Measurements from ENCODE around the gene TJP3.

The TJP3 gene

DNA sequence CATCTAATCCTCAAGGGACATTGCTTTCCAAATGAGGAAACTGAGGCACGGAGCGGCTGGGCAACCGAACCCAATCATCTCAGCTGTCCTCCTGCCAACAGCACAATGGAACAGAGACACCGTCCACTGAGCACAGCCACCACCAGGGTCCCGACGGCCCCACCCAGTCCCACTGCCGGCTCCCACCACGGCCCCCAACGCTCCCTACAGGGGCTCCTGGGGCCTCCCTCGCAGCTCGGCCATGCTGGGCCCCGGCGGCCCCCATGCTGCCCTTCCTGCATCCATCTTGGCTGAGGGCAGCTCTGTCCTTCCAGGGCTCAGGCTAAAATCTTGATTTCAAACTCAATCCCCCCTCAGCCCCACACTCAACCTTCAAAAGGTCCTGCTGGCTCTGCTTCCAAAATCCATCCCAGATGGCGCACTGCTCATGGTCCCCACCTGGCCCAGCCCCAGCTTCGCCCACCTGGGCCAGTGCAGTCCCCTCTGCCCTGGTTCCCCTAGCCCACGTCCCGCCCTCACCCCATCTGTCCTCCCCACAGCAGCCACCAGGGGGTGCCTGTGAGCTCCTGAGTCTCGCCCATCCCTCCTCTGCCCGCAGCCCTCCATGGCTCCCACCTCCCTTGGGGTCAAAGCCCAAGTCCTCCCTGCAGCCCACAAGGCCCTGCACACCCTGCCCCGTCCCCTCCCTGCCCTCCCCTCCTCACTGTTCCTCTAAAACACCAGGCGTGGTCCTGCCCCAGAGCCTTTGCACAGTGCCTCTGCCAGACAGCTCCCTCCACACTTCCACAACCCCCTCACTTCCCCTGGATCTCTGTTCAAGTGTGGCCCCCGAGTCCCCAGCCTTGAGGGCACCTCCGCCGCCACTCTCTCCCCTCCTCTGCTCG lies 15.8 kb upstream of the TJP3 start:
- no peak overlapping the region for H3K4me2 ChIP-seq (ENCODE audit: low read depth, low read length, poor library complexity, severe bottlenecking)
- no peaks in the 10 kb centered on the region for H3F3A ChIP-seq (ENCODE audit: insufficient read depth)
- H3K9me3 ChIP-seq (ENCODE audit: insufficient read depth, low read length) = no peaks in the 10 kb centered on the region
- H3K9ac ChIP-seq (ENCODE audit: low read length) = no peak overlapping the region
- H4K20me1 ChIP-seq (ENCODE audit: low read depth, low read length) = 0 out of 2 replicates have a peak, but pooled peaks cover 3% of the 10 kb centered on the region
- no peak overlapping the region for H2AFZ ChIP-seq (ENCODE audit: low read depth, low read length, severe bottlenecking)
- H3K79me2 ChIP-seq (ENCODE audit: insufficient read depth, low read length) = no peaks in the 10 kb centered on the region
- no peaks in the 10 kb centered on the region for H3K9me2 ChIP-seq (replicated peaks; ENCODE audit: insufficient read depth, low read length)
- H3K27me3 ChIP-seq (ENCODE audit: low read length) = no peaks in the 10 kb centered on the region
- no peak overlapping the region for H3K27ac ChIP-seq (ENCODE audit: low read depth, low read length)
- no peaks in the 10 kb centered on the region for H3K36me3 ChIP-seq (ENCODE audit: low read length)
- TF ChIP-seq, protein P1, sequence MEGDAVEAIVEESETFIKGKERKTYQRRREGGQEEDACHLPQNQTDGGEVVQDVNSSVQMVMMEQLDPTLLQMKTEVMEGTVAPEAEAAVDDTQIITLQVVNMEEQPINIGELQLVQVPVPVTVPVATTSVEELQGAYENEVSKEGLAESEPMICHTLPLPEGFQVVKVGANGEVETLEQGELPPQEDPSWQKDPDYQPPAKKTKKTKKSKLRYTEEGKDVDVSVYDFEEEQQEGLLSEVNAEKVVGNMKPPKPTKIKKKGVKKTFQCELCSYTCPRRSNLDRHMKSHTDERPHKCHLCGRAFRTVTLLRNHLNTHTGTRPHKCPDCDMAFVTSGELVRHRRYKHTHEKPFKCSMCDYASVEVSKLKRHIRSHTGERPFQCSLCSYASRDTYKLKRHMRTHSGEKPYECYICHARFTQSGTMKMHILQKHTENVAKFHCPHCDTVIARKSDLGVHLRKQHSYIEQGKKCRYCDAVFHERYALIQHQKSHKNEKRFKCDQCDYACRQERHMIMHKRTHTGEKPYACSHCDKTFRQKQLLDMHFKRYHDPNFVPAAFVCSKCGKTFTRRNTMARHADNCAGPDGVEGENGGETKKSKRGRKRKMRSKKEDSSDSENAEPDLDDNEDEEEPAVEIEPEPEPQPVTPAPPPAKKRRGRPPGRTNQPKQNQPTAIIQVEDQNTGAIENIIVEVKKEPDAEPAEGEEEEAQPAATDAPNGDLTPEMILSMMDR (IDR thresholded peaks at IDR 0.05; ENCODE audit: insufficient read depth, low read length, poor library complexity, severe bottlenecking) = peak; percentile 50
- TF ChIP-seq EZH2phosphoT487 (conservative IDR thresholded peaks at IDR 0.05; ENCODE audit: low read length) = no peak
- H3K4me3 ChIP-seq (ENCODE audit: insufficient read depth, low read length, poor library complexity, severe bottlenecking) = no peak overlapping the region

DNA sequence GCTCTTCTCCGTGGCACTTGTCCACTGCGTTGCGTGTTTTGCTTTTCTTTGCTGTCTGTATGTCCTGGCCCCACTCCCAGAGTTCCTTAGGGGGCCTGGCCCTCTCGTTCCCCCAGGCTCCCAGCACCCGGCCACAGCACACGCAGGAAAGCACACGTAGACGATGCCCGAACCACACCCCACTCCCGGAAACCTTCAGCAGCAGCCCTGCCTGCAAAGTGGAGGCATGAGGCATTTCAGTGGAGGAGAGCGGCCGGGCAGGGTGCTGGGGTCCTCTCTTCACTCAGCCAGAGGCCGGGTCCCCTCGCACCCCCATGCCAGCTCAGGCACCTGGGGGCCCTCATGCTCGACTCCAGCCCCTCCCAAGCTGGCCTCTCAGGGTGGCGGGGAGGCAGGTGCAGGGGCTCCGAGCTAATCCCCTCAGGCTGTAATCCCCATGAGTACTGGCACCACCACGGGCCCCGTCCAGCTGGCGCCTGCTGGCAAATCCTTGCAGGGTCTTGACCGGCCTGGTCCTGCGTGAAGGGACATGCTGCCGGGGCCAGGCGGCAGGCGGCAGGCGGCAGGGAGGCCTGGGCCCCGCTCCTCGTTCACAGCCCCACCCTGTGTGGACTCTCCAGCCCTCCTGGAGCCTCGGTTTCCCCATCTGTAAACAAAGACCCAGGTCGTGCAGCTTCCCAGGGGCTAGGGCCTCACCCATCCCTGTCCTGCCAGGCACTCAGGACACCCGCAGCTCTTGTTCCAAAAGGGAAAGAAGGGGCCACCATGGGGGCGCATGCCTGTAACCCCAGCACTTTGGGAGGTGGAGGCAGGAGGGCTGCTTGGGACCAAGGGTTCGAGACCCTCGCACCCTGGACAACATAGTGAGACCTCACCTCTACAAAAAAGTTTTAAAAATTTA lies 14.9 kb upstream of the TJP3 start:
- Histone ChIP-seq H3K36me3 (ENCODE audit: low read length) (no peaks in the 10 kb centered on the region), H3K27me3 (ENCODE audit: low read length) (no peaks in the 10 kb centered on the region), H2AFZ (ENCODE audit: low read depth, low read length, severe bottlenecking) (no peak overlapping the region), H3F3A (ENCODE audit: insufficient read depth) (no peaks in the 10 kb centered on the region), H3K27ac (ENCODE audit: low read depth, low read length) (no peak overlapping the region), H3K4me2 (ENCODE audit: low read depth, low read length, poor library complexity, severe bottlenecking) (no peak overlapping the region), H3K9me3 (ENCODE audit: insufficient read depth, low read length) (no peaks in the 10 kb centered on the region), H3K4me3 (ENCODE audit: insufficient read depth, low read length, poor library complexity, severe bottlenecking) (no peak overlapping the region), H3K9ac (ENCODE audit: low read length) (no peak overlapping the region), H3K9me2 (replicated peaks; ENCODE audit: insufficient read depth, low read length) (no peaks in the 10 kb centered on the region), H3K79me2 (ENCODE audit: insufficient read depth, low read length) (no peaks in the 10 kb centered on the region), H4K20me1 (ENCODE audit: low read depth, low read length) (0 out of 2 replicates have a peak, but pooled peaks cover 3% of the 10 kb centered on the region)
- no peak for TF ChIP-seq EZH2phosphoT487 (conservative IDR thresholded peaks at IDR 0.05; ENCODE audit: low read length)
- TF ChIP-seq, protein P1 (IDR thresholded peaks at IDR 0.05; ENCODE audit: insufficient read depth, low read length, poor library complexity, severe bottlenecking) = no peak

DNA sequence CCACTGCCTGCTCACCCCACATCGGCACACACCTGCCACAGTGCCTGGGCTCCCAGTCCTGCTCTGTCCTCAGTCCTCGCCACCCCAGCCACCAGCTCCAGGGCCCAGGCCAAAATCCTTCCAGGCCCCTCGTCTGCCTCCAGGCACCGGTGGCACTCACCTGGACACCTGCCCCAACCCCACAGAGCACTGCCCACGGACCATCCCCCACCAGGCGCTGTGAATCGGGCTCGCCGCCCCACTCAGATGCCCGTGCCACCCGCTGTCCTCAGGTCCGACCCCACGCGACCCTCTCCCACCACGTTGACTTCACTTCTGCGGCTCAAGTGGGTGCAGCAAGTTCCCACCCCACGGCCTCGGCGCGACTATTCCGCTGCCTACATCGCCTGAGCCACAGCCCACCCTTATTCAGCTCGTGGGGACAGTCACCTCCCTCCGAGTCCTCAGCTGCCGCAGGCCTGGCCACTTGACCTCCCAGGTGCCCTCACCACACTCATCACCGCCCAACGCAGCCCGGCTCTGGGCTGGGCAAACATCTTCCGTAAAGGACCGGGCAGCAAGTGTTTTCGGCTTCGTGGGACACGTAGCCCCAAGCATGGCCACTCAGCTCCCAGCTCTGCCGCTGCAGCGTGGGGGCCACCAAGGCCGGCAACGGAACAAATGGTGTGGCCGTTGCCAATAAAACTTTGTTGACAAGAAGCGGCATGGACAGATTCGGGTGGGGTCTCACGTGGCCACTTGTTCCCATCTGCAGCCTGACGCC lies 13.6 kb upstream of the TJP3 start:
- H3F3A ChIP-seq (ENCODE audit: insufficient read depth) = no peaks in the 10 kb centered on the region
- H3K9me2 ChIP-seq (replicated peaks; ENCODE audit: insufficient read depth, low read length) = no peaks in the 10 kb centered on the region
- H3K79me2 ChIP-seq (ENCODE audit: insufficient read depth, low read length) = no peaks in the 10 kb centered on the region
- H3K27ac ChIP-seq (ENCODE audit: low read depth, low read length) = no peak overlapping the region
- TF ChIP-seq, protein P1 (IDR thresholded peaks at IDR 0.05; ENCODE audit: insufficient read depth, low read length, poor library complexity, severe bottlenecking) = no peak
- no peak overlapping the region for H3K4me2 ChIP-seq (ENCODE audit: low read depth, low read length, poor library complexity, severe bottlenecking)
- no peak overlapping the region for H3K9ac ChIP-seq (ENCODE audit: low read length)
- no peak overlapping the region for H2AFZ ChIP-seq (ENCODE audit: low read depth, low read length, severe bottlenecking)
- no peaks in the 10 kb centered on the region for H3K27me3 ChIP-seq (ENCODE audit: low read length)
- H4K20me1 ChIP-seq (ENCODE audit: low read depth, low read length) = 0 out of 2 replicates have a peak, but pooled peaks cover 3% of the 10 kb centered on the region
- no peaks in the 10 kb centered on the region for H3K36me3 ChIP-seq (ENCODE audit: low read length)
- H3K9me3 ChIP-seq (ENCODE audit: insufficient read depth, low read length) = no peaks in the 10 kb centered on the region
- H3K4me3 ChIP-seq (ENCODE audit: insufficient read depth, low read length, poor library complexity, severe bottlenecking) = no peak overlapping the region
